Erythroblast (primary cell): ENCODE results near the gene KCMF1.

ENCODE experiments used
- DNase-seq, 2 experiments: peaks; one replicate each; lab custom pipeline; 2025; lab: John Stamatoyannopoulos, UW
- GATA1 ChIP-seq: IDR thresholded peaks from 2 replicates; pipeline ENCODE4 v1.6.1; 2011; ENCODE audit warnings: low read depth, mild to moderate bottlenecking, control low read depth, low read length, moderate library complexity
- POLR2A ChIP-seq: IDR thresholded peaks from 2 replicates; pipeline ENCODE4 v1.6.1; 2011; ENCODE audit warnings: mild to moderate bottlenecking, low read length

Gene KCMF1

GRCh38 chr2:84970868-84971509, at the start of gene KCMF1:
TSS of gene KCMF1 (plus strand) at chr2:84971161. CDS start at chr2:84971452, 291 bp downstream.
- TF ChIP-seq POLR2A (no peak), GATA1 (no peak)
- peak; percentile 83 to 90 for DNase-seq

GRCh38 chr2:84923009-84923408, 48.0 kb upstream of the KCMF1 start:
- DNase-seq: no peak
- TF ChIP-seq GATA1 (no peak), POLR2A (no peak)

- DNase-seq: peak; percentile 14 to 40
- TF ChIP-seq POLR2A (no peak), GATA1 (no peak)
Observed at GRCh38 chr2:84924173-84925106, 46.5 kb upstream of the KCMF1 start.

- TF ChIP-seq POLR2A (no peak), GATA1 (no peak)
- no peak for DNase-seq
Observed at GRCh38 chr2:84925336-84925723, 45.6 kb upstream of the KCMF1 start.

GRCh38 chr2:84925724-84926376, 45.1 kb upstream of the KCMF1 start:
- no peak for TF ChIP-seq GATA1
- TF ChIP-seq POLR2A: no peak
- DNase-seq: peak; percentile 96 to 98

GRCh38 chr2:84927275-84927627, 43.7 kb upstream of the KCMF1 start:
- TF ChIP-seq POLR2A (no peak), GATA1 (no peak)
- DNase-seq: no peak

- no peak for DNase-seq
- TF ChIP-seq GATA1: no peak
- no peak for TF ChIP-seq POLR2A
Observed at GRCh38 chr2:84931384-84931821, 39.6 kb upstream of the KCMF1 start.

GRCh38 chr2:84938194-84938879, 32.6 kb upstream of the KCMF1 start:
- DNase-seq: no peak
- TF ChIP-seq POLR2A (no peak), GATA1 (no peak)

GRCh38 chr2:84939426-84940087, 31.4 kb upstream of the KCMF1 start:
- no peak for TF ChIP-seq GATA1
- no peak for TF ChIP-seq POLR2A
- DNase-seq: no peak

- TF ChIP-seq POLR2A (no peak), GATA1 (no peak)
- no peak for DNase-seq
Observed at GRCh38 chr2:84940088-84940470, 30.9 kb upstream of the KCMF1 start.

GRCh38 chr2:84940831-84941412, 30.0 kb upstream of the KCMF1 start:
- no peak for DNase-seq
- TF ChIP-seq GATA1 (no peak), POLR2A (no peak)

- DNase-seq: no peak
- TF ChIP-seq GATA1: no peak
- TF ChIP-seq POLR2A: no peak
Observed at GRCh38 chr2:84942166-84942565, 28.8 kb upstream of the KCMF1 start.

GRCh38 chr2:84942964-84943421, 28.0 kb upstream of the KCMF1 start:
- no peak for DNase-seq
- TF ChIP-seq GATA1: no peak
- no peak for TF ChIP-seq POLR2A
